Natural killer cell treated with Interleukin-12 subunit alpha and Interleukin-12 subunit beta and Interleukin-15 and Interleukin-18, amount 100 ng/mL, for 72 hours (primary cell): ENCODE results near the gene CD276. TPM values are rescaled to one million over a fixed set of nuclear protein-coding genes. Genes with fewer than 3 reads are reported as not detected.

ENCODE experiments used
- ATAC-seq, 2 donors: fragments of 150-1000 bp; cut with Tn5 transposase in 1 of 2; sonication (Bioruptor Pico), chemical (Tn5 transposase) in 1 of 2; 2 replicates each; pipeline ENCODE4 v1.10.0; 2021
- DNase-seq: peaks from one replicate; pipeline ENCODE4 v3.0.0; 2022; ENCODE audit warnings: low spot score
- H3K27ac Mint-ChIP-seq, 2 donors: 1 replicate in 1 of 2; 2 replicates in 1 of 2; pipeline ENCODE4 v1.8.0; 2022; ENCODE audit warnings: mixed read lengths in 2 of 2, mild to moderate bottlenecking in 1 of 2, moderate library complexity in 1 of 2
- H3K27me3 Mint-ChIP-seq, 2 donors: 1 replicate in 1 of 2; 2 replicates in 1 of 2; pipeline ENCODE4 v1.8.0; 2022; ENCODE audit warnings: mixed read lengths in 2 of 2
- H3K36me3 Mint-ChIP-seq: one replicate; pipeline ENCODE4 v1.8.0; 2022; ENCODE audit warnings: mixed read lengths
- H3K4me1 Mint-ChIP-seq, 2 donors: 1 replicate in 1 of 2; 2 replicates in 1 of 2; pipeline ENCODE4 v1.8.0; 2022; ENCODE audit warnings: low read depth in 2 of 2, mixed read lengths in 2 of 2, mild to moderate bottlenecking in 1 of 2
- H3K4me3 Mint-ChIP-seq: one replicate; pipeline ENCODE4 v1.8.0; 2022; ENCODE audit warnings: mixed read lengths
- H3K9me3 Mint-ChIP-seq: 2 replicates; pipeline ENCODE4 v1.8.0; 2022; ENCODE audit warnings: mixed read lengths
- total RNA-seq, 2 donors: library from RNA; stranded (reverse); gene quantifications; one replicate each; pipeline ENCODE4 v1.2.3, GENCODE V29; 2022

Gene CD276
- total RNA-seq, 2 donors from 2014 or later = 0.90 to 2.0 TPM

- Mint-ChIP-seq H3K4me3 (no peak overlapping the region), H3K36me3 (no peaks in the 10 kb centered on the region), H3K9me3 (no peaks in the 10 kb centered on the region), H3K4me1 (peaks cover 0 to 4% of the 10 kb centered on the region in 2 donors), H3K27ac (no peak overlapping the region), H3K27me3 (peaks cover 35 to 38% of the 10 kb centered on the region in 2 donors)
- ATAC-seq (no peak), DNase-seq (no peak)
These were observed 65.8 kb downstream of the CD276 start for GRCh38 chr15:73749971-73750370.

DNA sequence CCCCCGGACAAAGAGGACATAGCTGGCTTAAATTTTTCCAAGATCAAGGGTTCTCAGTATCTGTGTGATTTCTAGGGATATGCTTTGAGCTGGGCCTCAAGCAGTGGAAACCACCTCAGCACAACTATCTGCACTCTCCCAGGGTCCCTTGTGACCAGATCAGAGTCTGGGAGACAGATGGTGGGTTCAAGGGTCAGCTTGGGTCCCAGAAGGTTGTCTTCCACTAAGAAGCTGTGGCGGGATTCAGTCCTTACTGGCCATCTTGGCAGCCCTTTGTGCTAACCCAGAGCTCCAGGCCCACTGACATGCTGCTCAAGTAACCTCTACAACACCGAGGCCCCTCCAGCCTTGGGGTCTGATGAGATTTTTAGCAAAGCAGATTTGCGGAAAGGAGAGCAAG lies 66.3 kb downstream of the CD276 start:
- no peak for DNase-seq
- Mint-ChIP-seq H3K9me3 (no peaks in the 10 kb centered on the region), H3K27ac (no peak overlapping the region), H3K27me3 (peaks cover 37 to 38% of the 10 kb centered on the region in 2 donors), H3K36me3 (no peaks in the 10 kb centered on the region), H3K4me3 (no peak overlapping the region), H3K4me1 (peaks cover 0 to 4% of the 10 kb centered on the region in 2 donors)
- ATAC-seq = no peak

DNA sequence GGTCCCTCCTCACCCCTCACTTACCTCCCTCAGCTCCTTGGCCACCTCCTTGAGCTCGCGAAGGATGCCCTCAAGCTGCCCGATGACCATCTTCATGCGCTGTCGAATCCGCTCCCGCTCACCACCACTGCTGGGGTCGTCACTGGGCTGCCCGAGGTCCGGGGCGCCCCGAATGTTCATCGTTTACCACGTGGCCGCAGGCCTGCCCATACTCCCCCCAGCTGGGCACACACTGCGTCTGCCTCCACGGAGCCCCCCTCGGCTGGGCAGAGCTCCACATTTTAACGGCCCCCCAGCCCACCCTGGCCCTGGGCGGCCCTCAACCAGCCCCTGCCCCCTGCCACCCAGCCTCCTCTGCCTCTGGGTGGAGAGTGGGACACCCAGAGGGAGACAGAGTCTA lies 66.8 kb downstream of the CD276 start:
- Mint-ChIP-seq H3K27me3 (peaks cover 41 to 42% of the 10 kb centered on the region in 2 donors), H3K36me3 (no peaks in the 10 kb centered on the region), H3K9me3 (no peaks in the 10 kb centered on the region), H3K4me3 (no peak overlapping the region), H3K27ac (no peak overlapping the region), H3K4me1 (peaks cover 0 to 4% of the 10 kb centered on the region in 2 donors)
- no peak for ATAC-seq
- DNase-seq = no peak

DNA sequence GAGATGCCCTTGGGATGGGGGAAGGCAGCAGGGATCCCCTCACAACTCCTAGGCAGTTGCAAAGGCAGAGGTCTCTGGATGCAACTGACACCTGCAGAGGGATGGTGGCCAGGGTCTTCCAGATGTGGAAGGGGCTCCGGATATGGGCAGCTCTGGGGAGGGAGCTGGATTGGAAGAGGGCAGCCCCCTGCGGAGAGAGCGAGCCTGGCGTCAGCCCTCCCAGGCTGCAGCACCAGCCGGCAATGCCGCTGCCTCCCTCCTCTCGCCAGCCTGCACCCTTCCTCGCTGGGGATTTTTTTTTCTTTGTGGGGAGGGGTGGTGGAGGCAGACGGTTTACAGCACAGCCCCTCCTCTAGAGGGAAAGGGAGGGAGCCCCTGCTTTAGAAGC lies 67.3 kb downstream of the CD276 start:
- peaks cover 41 to 43% of the 10 kb centered on the region in 2 donors for H3K27me3 Mint-ChIP-seq
- H3K36me3 Mint-ChIP-seq = no peaks in the 10 kb centered on the region
- ATAC-seq (no peak), DNase-seq (no peak)
- no peaks in the 10 kb centered on the region for H3K9me3 Mint-ChIP-seq
- H3K27ac Mint-ChIP-seq = no peak overlapping the region
- no peak overlapping the region for H3K4me3 Mint-ChIP-seq
- H3K4me1 Mint-ChIP-seq = peaks cover 0 to 4% of the 10 kb centered on the region in 2 donors

DNA sequence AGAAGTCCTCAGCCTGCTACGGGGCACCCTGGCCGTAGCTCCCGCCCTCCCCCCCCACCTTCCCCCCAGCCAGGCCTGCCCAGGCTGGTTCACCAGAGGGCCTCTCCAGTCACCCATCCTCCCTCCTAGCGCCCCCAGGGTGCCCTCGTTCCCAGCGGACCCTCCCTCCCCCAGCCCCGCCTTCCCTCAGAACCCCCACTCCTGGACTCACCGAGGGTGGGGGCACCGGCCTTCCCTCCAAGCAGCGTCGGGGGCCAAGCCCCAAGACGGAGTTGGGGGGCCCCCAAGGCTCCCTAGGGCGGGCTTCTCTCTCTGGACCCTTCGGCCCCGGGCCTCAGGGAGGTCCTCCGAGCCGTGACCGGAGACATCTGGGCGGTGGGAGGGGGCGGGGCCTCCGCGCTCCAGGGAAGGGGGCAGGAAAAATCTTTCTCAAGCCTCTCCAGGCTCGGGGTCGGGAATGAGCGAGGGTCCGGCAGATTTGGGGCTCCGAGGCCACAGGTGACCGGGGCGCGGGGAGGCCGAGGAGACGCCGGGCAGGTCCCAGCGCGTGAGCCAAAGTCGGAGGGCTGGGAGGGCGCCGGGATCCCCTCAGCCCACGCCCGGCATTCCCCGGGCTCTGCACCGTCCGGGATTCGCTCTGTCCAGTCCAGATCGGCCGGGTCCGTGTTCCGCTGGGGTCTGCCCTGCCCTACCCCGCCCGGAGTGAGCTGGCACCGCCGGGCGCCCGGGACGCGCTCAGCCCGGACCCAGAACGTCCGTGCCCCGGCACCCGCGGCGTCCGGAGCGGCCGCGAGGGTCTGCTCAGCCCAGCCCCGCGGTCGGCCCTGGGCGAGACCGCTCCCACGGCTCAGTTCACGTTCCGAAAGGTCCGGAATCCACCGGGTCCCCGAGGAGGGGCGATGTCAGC lies 68.0 kb downstream of the CD276 start:
- Mint-ChIP-seq H3K36me3 (no peaks in the 10 kb centered on the region), H3K27ac (no peak overlapping the region), H3K27me3 (peaks cover 35 to 40% of the 10 kb centered on the region in 2 donors), H3K9me3 (no peaks in the 10 kb centered on the region), H3K4me1 (peaks cover 0 to 4% of the 10 kb centered on the region in 2 donors), H3K4me3 (no peak overlapping the region)
- no peak for DNase-seq
- ATAC-seq = no peak

GRCh38 chr15:73752806-73753193 lies 68.6 kb downstream of the CD276 start:
- no peak for ATAC-seq
- H3K4me1 Mint-ChIP-seq = peaks cover 0 to 4% of the 10 kb centered on the region in 2 donors
- H3K4me3 Mint-ChIP-seq = no peak overlapping the region
- peaks cover 29 to 43% of the 10 kb centered on the region in 2 donors for H3K27me3 Mint-ChIP-seq
- no peaks in the 10 kb centered on the region for H3K36me3 Mint-ChIP-seq
- no peak overlapping the region for H3K27ac Mint-ChIP-seq
- H3K9me3 Mint-ChIP-seq = no peaks in the 10 kb centered on the region
- no peak for DNase-seq

GRCh38 chr15:73753250-73754130 lies 69.3 kb downstream of the CD276 start, which contains the start of gene INSYN1:
INSYN1 (minus strand) TSS chr15:73753351; CDS start chr15:73751130, 2,221 bp downstream.
- H3K36me3 Mint-ChIP-seq = no peaks in the 10 kb centered on the region
- peaks cover 0 to 4% of the 10 kb centered on the region in 2 donors for H3K4me1 Mint-ChIP-seq
- ATAC-seq (no peak), DNase-seq (no peak)
- no peaks in the 10 kb centered on the region for H3K9me3 Mint-ChIP-seq
- no peak within 1 kb of the TSS for H3K27ac Mint-ChIP-seq
- H3K27me3 Mint-ChIP-seq = peaks cover 27 to 41% of the 10 kb centered on the region in 2 donors
- no peak within 1 kb of the TSS for H3K4me3 Mint-ChIP-seq

DNA sequence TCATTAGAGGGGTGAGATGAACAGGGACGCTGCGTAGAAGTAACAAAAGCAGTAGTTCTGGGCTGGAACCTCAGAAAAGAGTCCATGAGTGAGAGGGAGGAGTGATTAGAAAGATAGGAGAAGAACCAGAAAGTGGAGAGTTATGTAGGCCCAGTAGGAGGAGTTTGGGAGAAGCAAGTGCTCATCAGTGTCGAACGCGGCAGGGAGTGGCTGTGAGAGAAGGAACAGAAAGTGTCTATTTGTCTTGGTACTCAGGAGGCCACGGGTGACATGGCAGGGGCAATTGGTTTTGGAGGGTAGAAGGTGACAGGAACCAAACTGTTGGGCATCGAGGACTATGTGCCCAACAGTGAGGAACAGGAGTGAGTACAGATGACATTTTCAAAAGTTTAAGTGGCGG lies 70.3 kb downstream of the CD276 start:
- Mint-ChIP-seq H3K9me3 (no peaks in the 10 kb centered on the region), H3K4me1 (peaks cover 0 to 4% of the 10 kb centered on the region in 2 donors), H3K27me3 (peaks cover 27 to 41% of the 10 kb centered on the region in 2 donors)

GRCh38 chr15:73755481-73755880 lies 71.3 kb downstream of the CD276 start:
- Mint-ChIP-seq H3K4me3 (no peak overlapping the region), H3K36me3 (no peaks in the 10 kb centered on the region), H3K27me3 (peaks cover 27 to 37% of the 10 kb centered on the region in 2 donors), H3K4me1 (peaks cover 0 to 4% of the 10 kb centered on the region in 2 donors), H3K9me3 (no peaks in the 10 kb centered on the region), H3K27ac (no peak overlapping the region)
- DNase-seq (no peak), ATAC-seq (no peak)

More for the DNA sequence above, 70.3 kb downstream of the CD276 start:
- DNase-seq (no peak), ATAC-seq (no peak)
- Mint-ChIP-seq H3K27ac (no peak overlapping the region), H3K4me3 (no peak overlapping the region), H3K36me3 (no peaks in the 10 kb centered on the region)

GRCh38 chr15:73755946-73756345 lies 71.8 kb downstream of the CD276 start:
- no peaks in the 10 kb centered on the region for H3K9me3 Mint-ChIP-seq
- DNase-seq = no peak

GRCh38 chr15:73756390-73756789 lies 72.2 kb downstream of the CD276 start:
- H3K36me3 Mint-ChIP-seq = no peaks in the 10 kb centered on the region
- H3K27ac Mint-ChIP-seq = no peak overlapping the region
- H3K4me1 Mint-ChIP-seq = peaks cover 0 to 4% of the 10 kb centered on the region in 2 donors
- no peak overlapping the region for H3K4me3 Mint-ChIP-seq
- no peaks in the 10 kb centered on the region for H3K9me3 Mint-ChIP-seq
- peaks cover 27 to 33% of the 10 kb centered on the region in 2 donors for H3K27me3 Mint-ChIP-seq
- DNase-seq = no peak
- ATAC-seq = no peak

More at GRCh38 chr15:73755946-73756345, 71.8 kb downstream of the CD276 start:
- peaks cover 0 to 4% of the 10 kb centered on the region in 2 donors for H3K4me1 Mint-ChIP-seq
- H3K4me3 Mint-ChIP-seq = no peak overlapping the region
- no peak overlapping the region for H3K27ac Mint-ChIP-seq
- H3K27me3 Mint-ChIP-seq = peaks cover 27 to 35% of the 10 kb centered on the region in 2 donors
- H3K36me3 Mint-ChIP-seq = no peaks in the 10 kb centered on the region
- ATAC-seq = no peak

GRCh38 chr15:73756947-73757513 lies 72.8 kb downstream of the CD276 start:
- DNase-seq = no peak
- H3K4me3 Mint-ChIP-seq = no peak overlapping the region
- H3K36me3 Mint-ChIP-seq = no peaks in the 10 kb centered on the region
- ATAC-seq = no peak
- peaks cover 27 to 32% of the 10 kb centered on the region in 2 donors for H3K27me3 Mint-ChIP-seq
- H3K4me1 Mint-ChIP-seq = peaks cover 0 to 4% of the 10 kb centered on the region in 2 donors
- no peak overlapping the region for H3K27ac Mint-ChIP-seq
- H3K9me3 Mint-ChIP-seq = no peaks in the 10 kb centered on the region

DNA sequence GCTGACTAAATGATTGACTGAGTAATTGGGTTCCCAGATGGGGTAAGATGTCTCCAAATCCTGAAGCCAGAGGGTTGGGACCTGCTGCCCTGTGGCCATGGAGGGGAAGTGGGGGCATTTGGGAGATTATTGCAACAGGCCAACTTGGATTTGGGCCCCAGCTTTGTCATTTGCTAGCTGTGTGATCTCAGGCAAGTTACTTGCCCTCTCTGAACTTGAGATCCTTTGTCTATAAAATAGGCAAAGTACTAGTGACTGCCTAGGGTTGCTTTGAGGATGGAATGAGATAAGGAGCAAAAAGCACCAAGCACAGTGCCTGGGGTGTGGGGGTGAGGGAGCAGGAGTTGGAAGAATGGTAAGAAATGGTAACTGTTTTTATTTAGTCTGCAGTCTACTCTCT lies 73.4 kb downstream of the CD276 start:
- no peak for DNase-seq
- no peak for ATAC-seq
- H3K27me3 Mint-ChIP-seq = peaks cover 27 to 32% of the 10 kb centered on the region in 2 donors
- no peak overlapping the region for H3K4me3 Mint-ChIP-seq
- no peak overlapping the region for H3K27ac Mint-ChIP-seq
- H3K36me3 Mint-ChIP-seq = no peaks in the 10 kb centered on the region
- H3K9me3 Mint-ChIP-seq = no peaks in the 10 kb centered on the region
- peaks cover 0 to 4% of the 10 kb centered on the region in 2 donors for H3K4me1 Mint-ChIP-seq
